HG02759 (cell line): ENCODE results near the gene ADAM21.
"Not testable (repeated sequence)": the region's sequence is repeated elsewhere in the genome, so short reads cannot be mapped to it uniquely, and the experiment has no call there.

ENCODE experiments used
- ATAC-seq: cut with Tn5 transposase; IDR thresholded peaks from one replicate; pipeline ENCODE4 v1.9.1; 2021; ENCODE audit warnings: mild to moderate bottlenecking, moderate library complexity; ENCODE audit not compliant: unreplicated experiment

The ADAM21 gene

GRCh38 chr14:70451874-70452273 lies at the start of gene ADAM21:
Gene ADAM21, plus strand, starts transcription at chr14:70452174. Its CDS starts 5,326 bp downstream, at chr14:70457500.
- ATAC-seq, result no peak

GRCh38 chr14:70403335-70403734 lies 48.6 kb upstream of the ADAM21 start:
- ATAC-seq, result not testable (repeated sequence)

GRCh38 chr14:70406216-70406615 lies 45.8 kb upstream of the ADAM21 start:
- not testable (repeated sequence) for ATAC-seq

- no peak for ATAC-seq
These were observed 44.4 kb upstream of the ADAM21 start for GRCh38 chr14:70407621-70408020.

- no peak for ATAC-seq
These were observed 36.2 kb upstream of the ADAM21 start for GRCh38 chr14:70415788-70416187.

GRCh38 chr14:70416338-70416724 lies 35.6 kb upstream of the ADAM21 start:
- no peak for ATAC-seq

GRCh38 chr14:70416725-70417349 lies 35.1 kb upstream of the ADAM21 start, which contains the start of gene SYNJ2BP:
Gene SYNJ2BP, minus strand, starts transcription at chr14:70417090. Its CDS starts 127 bp downstream, at chr14:70416963.
- ATAC-seq, result peak; percentile 70

- not testable (repeated sequence) for ATAC-seq
These were observed 32.6 kb upstream of the ADAM21 start for GRCh38 chr14:70419270-70419931.

- no peak for ATAC-seq
These were observed 29.4 kb upstream of the ADAM21 start for GRCh38 chr14:70422538-70422937.

- no peak for ATAC-seq
These were observed 26.6 kb upstream of the ADAM21 start for GRCh38 chr14:70425354-70425753.

- ATAC-seq, result not testable (repeated sequence)
These were observed 25.4 kb upstream of the ADAM21 start for GRCh38 chr14:70426555-70426954.

- ATAC-seq, result no peak
These were observed 15.1 kb upstream of the ADAM21 start for GRCh38 chr14:70436867-70437266.

GRCh38 chr14:70441641-70442040 lies 10.3 kb upstream of the ADAM21 start:
- no peak for ATAC-seq

GRCh38 chr14:70442750-70443149 lies 9.2 kb upstream of the ADAM21 start:
- ATAC-seq, result no peak

GRCh38 chr14:70448633-70449340 lies 3.2 kb upstream of the ADAM21 start:
- no peak for ATAC-seq

- no peak for ATAC-seq
These were observed 2.8 kb downstream of the ADAM21 start for GRCh38 chr14:70454731-70455130.

GRCh38 chr14:70468731-70469130 lies 16.8 kb downstream of the ADAM21 start:
- ATAC-seq, result no peak

- ATAC-seq, result not testable (repeated sequence)
These were observed 19.0 kb downstream of the ADAM21 start for GRCh38 chr14:70470863-70471563.

- ATAC-seq, result no peak
These were observed 20.5 kb downstream of the ADAM21 start for GRCh38 chr14:70472253-70473159.

- no peak for ATAC-seq
These were observed 21.9 kb downstream of the ADAM21 start for GRCh38 chr14:70473825-70474224.
